ENCODE data around the gene RAPGEF2. TPM values are rescaled to one million over a fixed set of nuclear protein-coding genes. Genes with fewer than 3 reads are reported as not detected.

The RAPGEF2 gene
- total RNA-seq, 1 donor from 2014 or later = 46.7 TPM

- TF ChIP-seq CTCF (IDR thresholded peaks at IDR 0.05; ENCODE audit: unreplicated experiment) = no peak
- H3K27me3 Mint-ChIP-seq (ENCODE audit: low read depth) = no peaks in the 10 kb centered on the region
- H3K9me3 Mint-ChIP-seq = peaks cover 8% of the 10 kb centered on the region
- peaks cover 4% of the 10 kb centered on the region for H3K36me3 Mint-ChIP-seq
- DNase-seq (ENCODE audit: low spot score in 2 of 2, unreplicated experiment in 2 of 2) = no peak
- H3K27ac Mint-ChIP-seq = no peak overlapping the region
- peaks cover 11% of the 10 kb centered on the region for H3K4me1 Mint-ChIP-seq
- no peak overlapping the region for H3K4me3 Mint-ChIP-seq
Observed at GRCh38 chr4:159220353-159220752, 117.5 kb downstream of the RAPGEF2 start.

GRCh38 chr4:159221280-159221679 lies 118.4 kb downstream of the RAPGEF2 start:
- Mint-ChIP-seq H3K4me1 (peaks cover 15% of the 10 kb centered on the region), H3K4me3 (no peak overlapping the region), H3K36me3 (peaks cover 7% of the 10 kb centered on the region), H3K27ac (no peak overlapping the region), H3K27me3 (ENCODE audit: low read depth) (no peaks in the 10 kb centered on the region), H3K9me3 (peaks cover 13% of the 10 kb centered on the region)
- no peak for DNase-seq (ENCODE audit: low spot score in 2 of 2, unreplicated experiment in 2 of 2)
- TF ChIP-seq CTCF (IDR thresholded peaks at IDR 0.05; ENCODE audit: unreplicated experiment) = no peak

GRCh38 chr4:159222043-159222552 lies 119.2 kb downstream of the RAPGEF2 start:
- no peaks in the 10 kb centered on the region for H3K27me3 Mint-ChIP-seq (ENCODE audit: low read depth)
- no peak overlapping the region for H3K4me3 Mint-ChIP-seq
- no peak for DNase-seq (ENCODE audit: low spot score in 2 of 2, unreplicated experiment in 2 of 2)
- no peak for TF ChIP-seq CTCF (IDR thresholded peaks at IDR 0.05; ENCODE audit: unreplicated experiment)
- H3K36me3 Mint-ChIP-seq = peaks cover 7% of the 10 kb centered on the region
- H3K9me3 Mint-ChIP-seq = peaks cover 13% of the 10 kb centered on the region
- no peak overlapping the region for H3K27ac Mint-ChIP-seq
- H3K4me1 Mint-ChIP-seq = peaks cover 23% of the 10 kb centered on the region

GRCh38 chr4:159224408-159224807 lies 121.5 kb downstream of the RAPGEF2 start:
- no peak for TF ChIP-seq CTCF (IDR thresholded peaks at IDR 0.05; ENCODE audit: unreplicated experiment)
- Mint-ChIP-seq H3K9me3 (peaks cover 13% of the 10 kb centered on the region), H3K27ac (no peak overlapping the region), H3K4me3 (no peak overlapping the region), H3K27me3 (ENCODE audit: low read depth) (no peaks in the 10 kb centered on the region), H3K36me3 (peaks cover 7% of the 10 kb centered on the region), H3K4me1 (peaks cover 44% of the 10 kb centered on the region)
- DNase-seq (ENCODE audit: low spot score in 2 of 2, unreplicated experiment in 2 of 2) = no peak

GRCh38 chr4:159227378-159227777 lies 124.5 kb downstream of the RAPGEF2 start:
- DNase-seq (ENCODE audit: low spot score in 2 of 2, unreplicated experiment in 2 of 2) = no peak
- peaks cover 21% of the 10 kb centered on the region for H3K9me3 Mint-ChIP-seq
- TF ChIP-seq CTCF (IDR thresholded peaks at IDR 0.05; ENCODE audit: unreplicated experiment) = no peak

GRCh38 chr4:159227984-159228383 lies 125.1 kb downstream of the RAPGEF2 start:
- no peak for TF ChIP-seq CTCF (IDR thresholded peaks at IDR 0.05; ENCODE audit: unreplicated experiment)
- Mint-ChIP-seq H3K4me1 (peaks cover 47% of the 10 kb centered on the region), H3K27ac (peak overlapping the region; percentile 94), H3K27me3 (ENCODE audit: low read depth) (no peaks in the 10 kb centered on the region), H3K36me3 (peaks cover 14% of the 10 kb centered on the region), H3K9me3 (peaks cover 26% of the 10 kb centered on the region), H3K4me3 (peak overlapping the region; percentile 54)
- peak; percentile 38 to 61 for DNase-seq (ENCODE audit: low spot score in 2 of 2, unreplicated experiment in 2 of 2)

More at GRCh38 chr4:159227378-159227777, 124.5 kb downstream of the RAPGEF2 start:
- Mint-ChIP-seq H3K4me1 (peaks cover 50% of the 10 kb centered on the region), H3K27me3 (ENCODE audit: low read depth) (no peaks in the 10 kb centered on the region), H3K36me3 (peaks cover 12% of the 10 kb centered on the region), H3K27ac (peak overlapping the region; percentile 94), H3K4me3 (no peak overlapping the region)

All from mesothelial cell of epicardium (in vitro differentiated cells).